HG02885 (cell line): ENCODE measurements around the gene PEAR1.

Experiments used
- ATAC-seq: cut with Tn5 transposase; IDR thresholded peaks from one replicate; pipeline ENCODE4 v1.9.1; 2021; ENCODE audit warnings: mild to moderate bottlenecking; ENCODE audit not compliant: unreplicated experiment, poor library complexity

The PEAR1 gene

GRCh38 chr1:156951371-156951770 lies 57.9 kb downstream of the PEAR1 start:
- no peak for ATAC-seq

- ATAC-seq = no peak
Measured at GRCh38 chr1:156953571-156953970, 60.1 kb downstream of the PEAR1 start.

GRCh38 chr1:156956333-156956732 lies 62.8 kb downstream of the PEAR1 start:
- no peak for ATAC-seq

GRCh38 chr1:156957634-156958033 lies 64.1 kb downstream of the PEAR1 start:
- no peak for ATAC-seq

GRCh38 chr1:156958247-156958714 lies 64.8 kb downstream of the PEAR1 start:
- no peak for ATAC-seq

- ATAC-seq = no peak
Measured at GRCh38 chr1:156959414-156959813, 65.9 kb downstream of the PEAR1 start.

- ATAC-seq = no peak
Measured at GRCh38 chr1:156959925-156960324, 66.4 kb downstream of the PEAR1 start.

DNA sequence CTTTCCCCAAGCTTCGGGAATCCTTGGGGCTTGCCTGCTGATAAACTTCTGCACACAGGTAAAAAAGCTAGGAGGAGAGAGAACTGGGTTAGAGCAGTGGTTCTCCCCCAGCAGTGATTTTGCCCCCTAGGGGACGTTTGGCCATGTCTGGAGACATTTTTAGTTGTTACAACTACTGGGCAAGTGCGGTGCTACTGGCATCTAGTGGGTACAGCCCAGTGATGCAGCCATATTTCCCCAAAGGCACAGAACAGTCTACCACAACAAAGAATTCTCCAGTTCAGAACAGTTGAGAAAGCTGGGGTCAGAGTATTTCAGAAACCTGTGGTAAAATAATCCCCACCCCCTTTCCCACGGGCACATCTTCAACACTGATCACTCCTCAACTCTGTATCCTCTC lies 68.2 kb downstream of the PEAR1 start:
- ATAC-seq = no peak

DNA sequence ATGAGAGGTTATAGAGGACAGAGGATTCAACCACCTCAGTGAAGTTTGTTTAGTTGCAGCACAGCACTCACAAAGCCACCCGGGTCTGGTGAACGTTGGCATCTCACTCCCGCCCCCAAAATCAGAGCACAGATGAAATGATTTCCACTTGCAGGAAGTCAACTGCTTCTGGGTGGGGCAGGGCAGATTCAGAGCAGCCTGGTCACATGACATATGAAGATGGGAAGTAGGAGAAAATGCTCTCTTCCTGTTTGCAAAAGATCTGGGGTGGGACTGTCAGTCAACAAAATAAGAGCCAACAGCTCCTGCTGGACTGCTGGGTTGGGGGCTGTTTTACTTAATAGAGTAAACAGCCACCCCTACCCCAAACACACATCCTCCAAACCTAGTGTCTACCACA lies 70.1 kb downstream of the PEAR1 start:
- ATAC-seq = no peak

- no peak for ATAC-seq
Measured at GRCh38 chr1:156964441-156964840, 70.9 kb downstream of the PEAR1 start.
